ENCODE measurements around the gene IFIT1B.
A peak's percentile ranks its signal among the peaks of the same experiment; 100 is the strongest.
"Not testable (repeated sequence)": the region's sequence is repeated elsewhere in the genome, so short reads cannot be mapped to it uniquely, and the experiment has no call there.

Gene IFIT1B, protein sequence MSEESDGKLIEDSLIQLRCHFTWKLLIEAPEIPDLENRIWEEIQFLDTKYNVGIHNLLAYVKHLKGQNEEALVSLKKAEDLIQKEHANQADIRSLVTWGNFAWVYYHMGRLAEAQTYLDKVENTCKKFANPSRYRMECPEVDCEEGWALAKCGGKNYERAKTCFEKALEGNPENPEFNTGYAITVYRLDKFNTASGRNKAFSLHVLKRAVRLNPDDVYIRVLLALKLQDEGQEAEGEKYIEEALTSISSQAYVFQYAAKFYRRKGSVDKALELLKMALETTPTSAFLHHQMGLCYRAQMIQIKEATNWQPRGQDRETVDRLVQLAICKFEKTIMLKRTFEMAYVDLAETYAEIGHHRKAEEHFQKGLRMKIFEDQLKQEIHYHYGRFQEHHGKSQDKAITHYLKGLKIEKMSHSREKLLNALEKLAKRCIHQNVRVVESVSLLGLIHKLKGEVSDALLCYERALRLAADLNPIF

DNA sequence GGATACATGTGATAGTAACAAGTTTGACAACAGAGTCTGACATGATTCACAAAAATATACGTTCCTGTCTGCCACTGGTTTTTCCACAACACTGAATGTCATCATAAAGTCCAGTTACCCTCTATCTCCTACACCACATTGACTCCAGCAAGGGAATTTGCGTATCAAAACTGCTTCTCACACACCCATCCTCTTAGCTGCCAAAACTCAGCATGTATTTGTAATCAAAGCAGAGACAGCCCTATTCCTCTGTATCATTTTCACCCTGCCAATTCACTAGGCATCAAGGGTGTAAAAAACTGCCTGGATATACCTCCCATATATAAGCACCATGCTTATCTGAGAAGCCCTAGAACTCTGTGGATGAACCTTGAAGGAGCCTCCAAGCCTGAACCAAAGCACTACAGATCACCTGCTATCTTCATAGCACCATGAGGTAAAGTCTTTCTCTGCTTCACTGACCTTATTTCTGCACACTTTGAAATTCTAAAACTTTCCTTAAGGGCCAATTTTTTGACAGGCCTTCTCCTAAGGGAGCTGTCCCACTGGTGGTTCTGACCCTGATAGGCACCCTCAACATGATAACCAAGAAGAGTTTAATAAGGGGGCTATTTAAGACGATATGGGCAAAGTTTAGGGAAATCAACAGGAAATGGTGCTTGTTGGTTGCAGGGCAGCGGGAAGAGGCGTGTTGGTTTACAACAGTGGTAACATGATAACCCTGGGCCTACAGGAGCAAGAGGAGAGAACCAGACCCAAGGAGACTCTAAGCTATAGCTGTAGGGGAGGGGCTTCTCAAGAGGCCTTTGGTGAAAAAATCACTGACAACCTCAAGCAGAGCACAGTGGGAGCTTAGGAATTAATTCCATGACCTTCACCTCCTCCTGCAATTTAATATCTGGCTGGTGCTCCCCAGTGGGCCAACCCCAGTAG lies at the start of gene IFIT1B:
TSS of gene IFIT1B (plus strand) at position 352 of the 933 bp plus-strand sequence. CDS start at position 432, 80 bp downstream.
- no peak for DNase-seq

DNA sequence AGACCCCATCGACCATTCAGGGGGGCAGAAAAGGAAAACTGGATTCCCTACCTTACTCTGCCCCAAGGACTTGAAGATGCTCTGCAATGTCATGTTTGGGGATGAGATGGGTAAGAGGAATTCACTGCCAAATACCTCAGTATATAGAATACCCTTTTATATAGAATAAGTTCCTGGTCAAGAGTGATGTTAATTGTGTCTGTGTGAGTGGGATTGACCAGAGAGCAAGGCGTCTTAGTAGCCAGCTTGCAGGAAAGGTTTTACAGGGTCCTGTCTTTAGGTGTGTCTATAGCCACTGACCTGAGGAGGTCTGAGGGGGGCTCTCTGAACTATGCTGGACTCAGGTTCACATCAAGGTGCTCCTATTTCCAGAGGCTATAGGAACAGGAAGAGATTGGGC lies 48.7 kb upstream of the IFIT1B start:
- DNase-seq: peak in 1 of 2 donors; percentile 27

- not testable (repeated sequence) for DNase-seq
These were observed 47.8 kb upstream of the IFIT1B start for GRCh38 chr10:89330014-89330413.

GRCh38 chr10:89330537-89331212 lies 47.2 kb upstream of the IFIT1B start:
- peak in 1 of 2 donors; percentile 44 for DNase-seq

GRCh38 chr10:89331487-89332122 lies 46.3 kb upstream of the IFIT1B start:
- DNase-seq: peak in 1 of 2 donors; percentile 21

GRCh38 chr10:89332123-89332633 lies 45.7 kb upstream of the IFIT1B start:
- peak; percentile 77 to 88 for DNase-seq

- DNase-seq: peak; percentile 42 to 59
These were observed 42.6 kb upstream of the IFIT1B start for GRCh38 chr10:89335226-89335625.

GRCh38 chr10:89336241-89336640 lies 41.6 kb upstream of the IFIT1B start:
- DNase-seq: peak in 1 of 2 donors; percentile 33

- no peak for DNase-seq
These were observed 40.4 kb upstream of the IFIT1B start for GRCh38 chr10:89337484-89337883.

GRCh38 chr10:89338713-89339112 lies 39.1 kb upstream of the IFIT1B start:
- no peak for DNase-seq

DNA sequence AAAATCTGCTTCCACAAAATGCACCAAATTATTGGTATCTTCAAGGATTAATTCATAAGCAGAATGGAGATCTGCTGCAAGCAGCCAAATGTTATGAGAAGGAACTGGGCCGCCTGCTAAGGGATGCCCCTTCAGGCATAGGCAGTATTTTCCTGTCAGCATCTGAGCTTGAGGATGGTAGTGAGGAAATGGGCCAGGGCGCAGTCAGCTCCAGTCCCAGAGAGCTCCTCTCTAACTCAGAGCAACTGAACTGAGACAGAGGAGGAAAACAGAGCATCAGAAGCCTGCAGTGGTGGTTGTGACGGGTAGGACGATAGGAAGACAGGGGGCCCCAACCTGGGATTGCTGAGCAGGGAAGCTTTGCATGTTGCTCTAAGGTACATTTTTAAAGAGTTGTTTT lies 38.0 kb upstream of the IFIT1B start:
- DNase-seq: no peak

DNA sequence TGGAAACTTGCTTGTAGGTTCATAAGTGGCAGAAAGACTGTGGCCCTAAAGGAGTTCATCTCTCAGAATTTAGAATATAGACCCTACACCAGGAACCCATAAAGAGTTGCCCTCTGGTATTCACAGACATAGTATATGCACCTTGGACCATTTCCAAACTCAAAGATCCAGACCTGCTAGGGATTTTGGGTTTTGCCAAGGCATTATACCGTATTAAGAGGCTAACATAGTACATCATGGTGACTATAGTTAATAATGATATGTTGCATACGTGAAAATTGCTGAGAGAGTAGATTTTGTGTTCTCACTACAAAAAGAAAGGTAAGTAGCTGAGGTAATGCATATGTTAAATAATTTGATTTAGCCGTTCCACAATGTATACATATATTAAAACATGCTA lies 36.2 kb upstream of the IFIT1B start:
- peak in 1 of 2 donors; percentile 54 for DNase-seq

DNA sequence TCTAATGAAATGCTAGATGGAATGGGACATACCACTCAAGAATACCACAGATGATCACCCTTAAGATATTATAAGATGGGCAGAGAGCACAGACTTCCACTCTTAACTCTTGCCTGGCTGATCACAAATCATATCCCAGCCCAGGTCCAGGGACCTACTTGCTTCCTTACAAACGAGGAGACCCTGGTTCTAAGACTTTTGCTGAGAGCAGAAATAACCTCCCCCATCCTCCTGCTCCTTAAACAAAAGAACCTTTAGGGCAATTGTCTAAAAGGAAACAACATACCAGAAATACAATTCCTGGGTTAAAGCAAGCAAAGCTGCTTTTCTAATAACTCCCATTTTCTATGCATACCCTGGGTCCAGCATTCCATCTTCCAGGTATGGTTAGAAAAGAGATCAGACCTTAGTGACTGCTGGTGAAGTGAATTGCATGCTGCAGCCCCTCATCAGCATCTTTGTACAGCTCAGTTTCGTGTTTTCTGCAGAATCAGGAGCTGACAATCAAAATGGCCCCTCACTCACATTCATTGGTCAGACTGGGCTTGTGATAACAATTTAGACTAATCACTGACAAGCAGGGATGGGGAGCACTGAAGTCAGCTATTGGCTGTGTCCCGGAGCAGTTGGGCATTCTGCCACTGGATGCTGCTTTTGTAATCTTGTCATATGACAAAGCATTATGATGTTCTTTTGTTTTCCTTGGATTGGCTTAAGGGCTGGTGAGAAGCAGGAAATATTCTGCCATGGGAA lies 35.5 kb upstream of the IFIT1B start:
- peak in 1 of 2 donors; percentile 67 for DNase-seq

DNA sequence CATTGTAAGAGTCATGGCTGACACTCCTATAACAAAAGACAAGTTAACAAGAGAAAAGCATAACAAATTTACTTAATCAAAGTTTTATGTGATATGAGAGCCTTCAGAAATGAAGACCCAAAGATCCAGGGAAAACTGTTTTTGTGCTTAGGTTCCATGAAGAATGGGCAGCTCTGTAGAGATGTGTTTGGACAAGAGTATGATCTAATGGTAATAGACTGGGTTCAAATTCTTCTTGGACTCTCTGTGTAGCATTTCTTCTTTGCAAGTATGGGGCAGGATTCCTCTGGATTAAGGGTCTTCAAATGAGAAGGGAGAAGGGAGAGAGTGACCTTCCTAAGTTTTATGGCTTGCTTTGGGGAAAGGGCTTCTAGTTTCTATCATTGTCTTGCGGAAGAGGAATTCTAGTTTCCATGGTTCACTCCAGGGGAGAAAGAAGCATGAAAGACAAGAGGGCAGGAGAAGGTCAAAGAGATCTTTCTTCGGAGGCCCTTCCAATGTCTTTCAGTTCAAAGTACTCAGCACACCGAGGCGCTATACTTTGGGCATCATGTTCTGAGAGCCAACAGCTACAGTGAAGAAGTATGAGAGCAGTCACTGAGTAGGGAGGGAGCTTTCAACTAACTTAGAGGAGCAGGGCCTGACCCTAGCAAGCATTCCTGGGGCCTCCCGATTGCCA lies 34.6 kb upstream of the IFIT1B start:
- DNase-seq: peak in 1 of 2 donors; percentile 45

GRCh38 chr10:89344156-89344555 lies 33.7 kb upstream of the IFIT1B start:
- DNase-seq: peak in 1 of 2 donors; percentile 28

- no peak for DNase-seq
These were observed 32.4 kb upstream of the IFIT1B start for GRCh38 chr10:89345367-89346000.

GRCh38 chr10:89346405-89347254 lies 31.2 kb upstream of the IFIT1B start:
- peak; percentile 83 to 91 for DNase-seq

DNA sequence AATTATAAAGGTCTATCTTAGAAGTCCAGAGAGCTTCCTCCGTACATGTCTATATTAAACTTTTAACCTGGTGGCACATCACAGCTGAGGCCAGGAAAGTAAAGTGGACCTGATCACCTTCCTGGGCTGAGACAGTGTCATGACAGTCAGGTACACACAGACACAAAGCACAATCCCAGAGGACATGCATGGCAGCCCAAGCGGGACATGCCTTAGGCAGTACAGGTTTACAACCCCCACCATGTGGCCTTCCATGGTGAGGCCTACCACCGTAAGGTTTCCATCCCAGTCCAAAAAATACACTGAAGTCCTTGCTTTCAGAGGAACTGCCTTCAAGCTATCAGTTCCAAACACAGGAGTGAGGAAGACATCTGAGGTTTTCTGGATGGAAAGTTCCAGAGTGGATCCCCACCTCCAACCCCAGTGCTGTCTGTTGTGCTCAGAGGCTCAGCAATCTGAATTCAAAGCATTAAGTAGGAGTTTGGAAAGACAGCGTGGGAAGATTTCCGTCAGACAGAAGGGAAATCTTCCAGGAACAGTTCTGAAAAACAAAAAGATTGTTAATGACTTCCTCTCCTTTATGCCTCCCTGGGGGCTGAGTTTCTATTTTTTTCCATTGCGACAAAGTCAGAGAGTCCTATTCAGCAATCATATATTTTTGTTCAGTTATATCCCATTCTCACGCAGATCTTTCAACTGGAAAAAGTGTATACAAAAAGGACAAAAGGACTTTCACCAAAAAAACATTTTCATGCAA lies 30.0 kb upstream of the IFIT1B start:
- peak; percentile 53 to 69 for DNase-seq

Measured in inflammatory macrophage treated with lipopolysaccharide for 1 hour (primary cell).